ENCODE measurements around the gene GPR78. TPM values are rescaled to one million over a fixed set of nuclear protein-coding genes. Genes with fewer than 3 reads are reported as not detected.

Gene GPR78
- total RNA-seq, 1 experiment from 2014 or later: 3.4 TPM

DNA sequence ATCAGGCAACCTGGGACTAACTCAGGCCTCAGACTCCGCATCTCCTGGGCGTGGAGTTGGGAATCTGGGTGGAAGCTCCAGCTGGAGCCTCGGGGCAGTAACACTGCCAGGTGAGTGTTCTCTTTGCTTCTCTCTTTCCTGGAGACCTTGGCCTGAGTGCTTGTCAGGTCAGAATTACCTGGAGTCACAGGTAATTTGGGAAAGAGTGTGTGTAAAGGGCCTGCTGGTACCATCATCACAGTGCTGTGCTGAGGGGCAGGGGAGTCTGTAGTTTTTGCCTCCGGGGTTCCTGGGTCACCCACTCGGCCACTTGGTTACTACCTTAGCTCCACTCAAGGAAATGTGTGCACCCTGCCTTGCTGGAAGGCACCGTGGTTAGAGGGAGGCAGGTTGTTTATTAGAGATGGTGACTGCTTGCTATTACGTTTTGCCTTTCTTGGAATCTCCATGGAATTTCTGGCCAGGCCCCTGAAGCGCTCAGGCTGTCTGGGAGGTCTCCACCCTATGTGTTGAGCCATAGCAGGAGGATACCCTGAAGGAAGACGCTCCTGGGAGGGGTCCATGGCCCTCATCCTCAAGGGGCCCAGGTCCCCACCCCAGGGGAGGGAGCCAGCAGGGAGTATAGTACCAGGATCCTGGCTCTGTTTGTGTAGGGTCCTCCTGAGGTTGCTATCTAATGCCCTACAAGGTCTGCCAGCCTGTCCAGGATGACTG lies 2.9 kb downstream of the GPR78 start:
- Histone ChIP-seq H3K79me1 (ENCODE audit: insufficient read depth, low read depth, low read length, poor library complexity, severe bottlenecking) (no peaks in the 10 kb centered on the region), H3K9me3 (ENCODE audit: control insufficient read depth, low read depth, low read length) (no peaks in the 10 kb centered on the region), H3K56ac (ENCODE audit: insufficient read length, low read depth, low read length) (no peak overlapping the region), H3K23me2 (ENCODE audit: insufficient read length, low read depth, low read length, poor library complexity, severe bottlenecking) (peaks cover 9% of the 10 kb centered on the region), H4K8ac (replicated peaks; ENCODE audit: insufficient read length, low read depth, low read length) (no peak overlapping the region), H3K18ac (ENCODE audit: insufficient read length, low read depth, low read length) (no peak overlapping the region), H3K27ac (ENCODE audit: insufficient read length, low read depth, low read length) (no peak overlapping the region), H3K4ac (ENCODE audit: low read depth, low read length) (no peak overlapping the region), H2AFZ (ENCODE audit: low read length) (no peak overlapping the region), H2BK15ac (ENCODE audit: low read depth, low read length) (no peak overlapping the region), H3K14ac (ENCODE audit: insufficient read depth, low read length) (no peak overlapping the region), H2BK20ac (ENCODE audit: low read depth, low read length, poor library complexity, severe bottlenecking) (no peak overlapping the region), H3K23ac (ENCODE audit: insufficient read length, low read depth, low read length) (no peak overlapping the region), H4K20me1 (ENCODE audit: control insufficient read depth, insufficient read depth, insufficient read length) (no peaks in the 10 kb centered on the region), H3K4me1 (ENCODE audit: insufficient read depth, low read length) (no peaks in the 10 kb centered on the region), H3K4me2 (ENCODE audit: insufficient read depth, insufficient read length, low read length) (no peak overlapping the region), H3T11ph (ENCODE audit: low read length) (no peak overlapping the region), H2BK5ac (ENCODE audit: insufficient read length, low read length) (no peak overlapping the region), H3K79me2 (ENCODE audit: insufficient read depth, low read length) (no peaks in the 10 kb centered on the region), H4K5ac (ENCODE audit: insufficient read length, low read depth, low read length) (no peak overlapping the region), H2BK12ac (ENCODE audit: insufficient read length, low read depth, low read length) (no peak overlapping the region), H3K9ac (ENCODE audit: extremely low read depth, insufficient read length, low read length) (no peak overlapping the region), H3K27me3 (ENCODE audit: insufficient read depth, low read length) (peaks cover 9% of the 10 kb centered on the region; the same call in 1 of the 2 replicates), H2AK5ac (ENCODE audit: insufficient read length, low read length) (no peak overlapping the region), H2BK120ac (ENCODE audit: low read depth, low read length, poor library complexity, severe bottlenecking) (no peak overlapping the region), H4K91ac (ENCODE audit: insufficient read length, low read depth, low read length) (no peak overlapping the region)
- no peak for TF ChIP-seq CTCF (conservative IDR thresholded peaks at IDR 0.05)
- Mint-ChIP-seq H3K9me3 (no peaks in the 10 kb centered on the region), H3K27ac (no peak overlapping the region), H3K27me3 (ENCODE audit: low read depth) (peaks cover 33% of the 10 kb centered on the region), H3K36me3 (ENCODE audit: insufficient read depth in 1 of 3, low read depth in 3 of 3) (no peaks in the 10 kb centered on the region), H3K4me1 (peaks cover 31 to 38% of the 10 kb centered on the region in 2 experiments), H3K4me3 (no peak overlapping the region)
- no CpG with 5 or more reads among the region's 9 CpGs for WGBS (ENCODE audit: extremely low coverage, insufficient read length, low lambda C conversion rate)
- no peak for DNase-seq
